Activated naive CD8-positive, alpha-beta T cell treated with anti-CD3 and anti-CD28 coated beads, Interleukin-2, amount 10 ng/mL, durations not matched to agents 7 days and 5 days (primary cell): Measurements from ENCODE around the gene B3GNT8. TPM values are rescaled to one million over a fixed set of nuclear protein-coding genes. Genes with fewer than 3 reads are reported as not detected.
"Not testable (repeated sequence)": the region's sequence is repeated elsewhere in the genome, so short reads cannot be mapped to it uniquely, and the experiment has no call there.

ENCODE experiments used
- ATAC-seq: fragments of 150-1000 bp; cut with Tn5 transposase; one replicate; pipeline ENCODE4 v1.10.0; 2021; ENCODE audit warnings: low read depth, moderate library complexity
- POLR2A ChIA-PET: fragments of 350-600 bp; sonication (Branson Sonifier 250); formaldehyde crosslinking; loops from one replicate; lab custom pipeline; 2021; ENCODE audit warnings: antibody characterized with exemption; lab: Charles Lee
- DNase-seq: peaks from one replicate; pipeline ENCODE4 v3.0.0; 2021
- H3K27ac Mint-ChIP-seq: one replicate; pipeline ENCODE4 v1.8.0; 2022; ENCODE audit warnings: mild to moderate bottlenecking, mixed read lengths
- H3K27me3 Mint-ChIP-seq: one replicate; pipeline ENCODE4 v1.8.0; 2022; ENCODE audit warnings: mild to moderate bottlenecking, moderate library complexity, mixed read lengths
- H3K36me3 Mint-ChIP-seq: one replicate; pipeline ENCODE4 v1.8.0; 2021; ENCODE audit warnings: mild to moderate bottlenecking, mixed read lengths
- H3K4me1 Mint-ChIP-seq: one replicate; pipeline ENCODE4 v1.8.0; 2021; ENCODE audit warnings: mixed read lengths
- H3K4me3 Mint-ChIP-seq: one replicate; pipeline ENCODE4 v1.8.0; 2022; ENCODE audit warnings: mild to moderate bottlenecking, moderate library complexity, mixed read lengths
- H3K9me3 Mint-ChIP-seq: one replicate; pipeline ENCODE4 v1.8.0; 2021; ENCODE audit warnings: mixed read lengths
- total RNA-seq, 2 experiments: library from RNA; stranded (reverse); gene quantifications; one replicate each; pipeline ENCODE4 v1.2.3, GENCODE V29; 2021

The B3GNT8 gene
- 1 to 10 TPM; 2.0 to 2.2 TPM for total RNA-seq

- POLR2A ChIA-PET: interaction anchor here (0.8 to 3.8 kb wide), 5 partner anchors 10 to 122 kb away, joined by 3 to 24 read pairs (median 3); partner anchors contain the start of gene DMAC2
- Mint-ChIP-seq H3K4me3 (peak within 1 kb of the TSS; percentile 98), H3K4me1 (peaks cover 17% of the 10 kb centered on the region), H3K9me3 (no peaks in the 10 kb centered on the region), H3K27me3 (no peaks in the 10 kb centered on the region), H3K27ac (peak within 1 kb of the TSS; percentile 97), H3K36me3 (peaks cover 11% of the 10 kb centered on the region)
- ATAC-seq (peak; percentile 74), DNase-seq (peak; percentile 71)
Observed at GRCh38 chr19:41426952-41427646, at the start of gene B3GNT8. Gene B3GNT8 (minus strand): TSS chr19:41427374. CDS start chr19:41426778, 596 bp downstream.

- ATAC-seq: no peak
- no peaks in the 10 kb centered on the region for H3K9me3 Mint-ChIP-seq
Observed at GRCh38 chr19:41476583-41476982, 49.4 kb upstream of the B3GNT8 start.

DNA sequence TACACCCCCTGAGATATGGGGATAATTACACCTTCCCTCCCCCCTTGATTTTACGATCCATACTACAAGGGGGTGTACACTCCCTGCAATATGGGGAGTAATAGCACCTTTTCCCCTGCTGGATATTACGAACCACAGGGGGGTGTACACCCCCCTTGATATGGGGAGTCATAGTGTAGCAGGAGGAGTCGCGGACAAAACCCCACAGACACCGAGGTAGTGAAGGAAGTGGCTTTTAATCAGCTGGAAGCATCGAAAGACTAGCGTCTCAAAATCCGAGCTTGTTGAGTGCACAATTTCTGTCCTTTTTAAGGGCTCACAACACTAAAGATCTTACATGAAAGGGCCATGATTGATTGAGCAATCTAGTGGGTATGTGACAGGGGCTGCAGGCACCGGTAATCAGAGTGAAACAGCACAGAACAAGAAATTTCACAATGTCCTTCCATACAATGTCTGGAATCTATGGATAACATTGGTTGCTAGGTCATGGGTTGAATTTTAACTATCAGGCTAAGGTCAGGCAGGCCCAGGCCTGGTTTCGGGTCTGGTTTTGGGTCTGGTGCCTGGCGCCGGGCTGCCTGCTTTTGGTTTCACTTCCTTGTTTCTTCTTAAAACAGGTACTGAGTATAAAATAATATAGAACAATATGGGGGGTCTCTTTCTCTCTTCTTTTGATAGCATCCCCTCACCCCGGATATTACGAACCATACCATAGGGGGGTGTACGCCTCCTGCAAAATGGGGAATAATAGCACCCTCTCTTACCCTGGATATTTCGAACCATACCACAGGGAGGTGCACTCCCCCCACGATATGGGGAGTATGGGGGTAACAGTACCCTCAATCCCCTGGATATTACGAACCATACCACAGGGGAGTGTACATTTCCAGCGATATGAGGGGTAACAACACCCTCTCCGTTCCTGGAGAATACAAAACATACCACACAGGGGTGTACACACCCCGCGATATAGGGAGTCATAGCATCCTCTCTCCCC lies 36.4 kb upstream of the B3GNT8 start:
- Mint-ChIP-seq H3K27ac (peak overlapping the region; percentile 57), H3K27me3 (peaks cover 22% of the 10 kb centered on the region), H3K4me3 (peak overlapping the region; percentile 7)
- DNase-seq, POLR2A ChIA-PET, H3K9me3 Mint-ChIP-seq, H3K36me3 Mint-ChIP-seq, H3K4me1 Mint-ChIP-seq, ATAC-seq: not testable (repeated sequence)

More at GRCh38 chr19:41476583-41476982, 49.4 kb upstream of the B3GNT8 start:
- H3K36me3 Mint-ChIP-seq: no peaks in the 10 kb centered on the region
- POLR2A ChIA-PET: no interaction called here
- no peak overlapping the region for H3K27ac Mint-ChIP-seq
- H3K4me1 Mint-ChIP-seq: no peaks in the 10 kb centered on the region
- H3K4me3 Mint-ChIP-seq: no peak overlapping the region
- peaks cover 28% of the 10 kb centered on the region for H3K27me3 Mint-ChIP-seq
- no peak for DNase-seq

- Mint-ChIP-seq H3K4me3 (no peak overlapping the region), H3K9me3 (no peaks in the 10 kb centered on the region), H3K27ac (no peak overlapping the region), H3K4me1 (peaks cover 12% of the 10 kb centered on the region), H3K27me3 (peaks cover 20% of the 10 kb centered on the region), H3K36me3 (no peaks in the 10 kb centered on the region)
- POLR2A ChIA-PET: no interaction called here
- no peak for ATAC-seq
- DNase-seq: no peak
Observed at GRCh38 chr19:41462497-41462896, 35.3 kb upstream of the B3GNT8 start.

DNA sequence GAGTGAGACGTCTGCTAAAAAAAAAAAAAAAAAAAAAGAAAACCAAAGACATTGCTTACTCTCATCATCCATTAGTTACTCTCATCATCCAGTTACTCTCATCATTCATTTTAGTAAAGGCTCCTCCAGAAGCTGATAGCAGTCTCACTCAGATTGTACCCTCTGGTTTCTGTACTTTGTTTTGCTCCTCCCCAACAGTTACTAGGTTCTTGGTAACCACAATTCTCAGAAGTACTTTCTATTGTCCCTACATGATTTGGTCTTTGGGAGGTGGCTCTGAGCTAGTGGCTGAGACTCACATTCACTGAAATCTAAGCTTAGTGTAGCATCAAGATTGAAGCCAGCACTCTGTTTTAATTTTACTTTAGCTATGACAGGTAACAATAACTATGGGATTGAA lies 30.1 kb upstream of the B3GNT8 start:
- Mint-ChIP-seq H3K36me3 (no peaks in the 10 kb centered on the region), H3K9me3 (no peaks in the 10 kb centered on the region), H3K4me1 (peaks cover 21% of the 10 kb centered on the region), H3K4me3 (peak overlapping the region; percentile 70), H3K27ac (peak overlapping the region; percentile 82), H3K27me3 (peaks cover 8% of the 10 kb centered on the region)
- ATAC-seq: peak; percentile 99
- POLR2A ChIA-PET: interaction anchor here (0.6 to 3.6 kb wide), 15 partner anchors 9 to 193 kb away, joined by 3 to 14 read pairs (median 4); partner anchors contain the start of genes DMAC2 and HNRNPUL1
- no peak for DNase-seq

DNA sequence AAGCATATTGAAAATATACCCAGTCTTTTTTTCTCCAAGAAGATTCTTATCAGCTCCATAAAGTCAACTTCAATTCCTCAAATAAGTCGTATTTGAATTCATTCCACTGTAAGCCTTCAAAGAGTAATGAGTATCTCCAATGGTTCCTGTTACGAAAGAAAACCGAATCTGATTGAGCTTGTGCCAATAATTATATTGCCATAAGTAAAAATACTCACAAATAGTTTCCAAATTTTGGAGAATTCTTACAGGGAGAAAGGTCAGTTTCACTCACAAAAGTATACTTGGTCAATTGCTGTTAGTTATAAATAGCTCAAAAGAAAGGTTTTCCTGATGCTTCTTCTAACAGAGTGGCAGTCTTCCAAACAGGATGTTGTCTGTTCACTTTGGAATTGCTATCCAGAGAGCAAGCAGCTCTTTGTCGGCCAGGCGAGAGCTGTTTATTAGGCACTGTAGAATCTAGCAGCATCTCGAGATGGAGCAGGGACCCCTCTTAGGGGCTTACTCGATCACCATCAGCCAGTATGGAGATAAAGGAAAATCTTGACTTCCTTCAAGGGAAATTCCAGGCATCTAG lies 29.3 kb upstream of the B3GNT8 start:
- POLR2A ChIA-PET: interaction anchor here (0.6 to 3.6 kb wide), 9 partner anchors 8 to 192 kb away, joined by 3 to 14 read pairs (median 5); partner anchors contain the start of genes DMAC2 and HNRNPUL1
- ATAC-seq (no peak), DNase-seq (no peak)
- Mint-ChIP-seq H3K4me3 (peak overlapping the region; percentile 70), H3K27me3 (peaks cover 8% of the 10 kb centered on the region), H3K9me3 (no peaks in the 10 kb centered on the region), H3K4me1 (peaks cover 21% of the 10 kb centered on the region), H3K36me3 (no peaks in the 10 kb centered on the region), H3K27ac (peak overlapping the region; percentile 82)

- no peaks in the 10 kb centered on the region for H3K9me3 Mint-ChIP-seq
Observed at GRCh38 chr19:41455936-41456335, 28.8 kb upstream of the B3GNT8 start.

DNA sequence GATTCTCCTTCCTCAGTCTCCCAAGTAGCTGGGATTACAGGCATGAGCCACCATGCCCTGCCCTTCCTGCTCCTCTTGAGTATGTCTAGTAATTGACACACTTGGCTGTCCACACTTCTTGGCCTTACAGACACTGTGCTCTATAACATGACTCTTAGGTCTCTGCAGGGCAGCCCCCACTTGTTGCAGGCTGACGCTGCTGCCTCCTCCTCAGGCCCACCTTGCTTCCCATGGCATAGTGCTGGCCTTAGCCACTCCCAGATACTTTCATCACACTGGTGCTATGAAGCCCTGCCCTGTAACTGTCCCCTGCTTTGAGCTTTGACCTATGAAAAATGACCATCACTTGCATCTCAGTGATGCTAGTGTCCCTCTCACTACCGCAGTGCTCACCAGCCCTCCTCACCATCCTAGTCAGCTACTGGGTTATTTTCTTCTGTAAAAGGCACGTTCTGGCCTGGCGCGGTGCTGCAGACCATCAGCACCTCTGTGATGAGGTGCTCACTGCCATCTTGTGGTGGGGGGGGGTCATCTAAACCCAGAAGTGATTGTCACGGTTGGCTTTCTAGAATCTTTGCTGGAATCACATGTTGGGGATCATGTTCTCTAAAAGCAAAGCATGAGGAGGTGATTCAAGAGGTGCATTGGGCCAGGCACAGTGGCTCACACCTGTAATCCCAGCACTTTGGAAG lies 25.6 kb upstream of the B3GNT8 start:
- H3K4me3 Mint-ChIP-seq: no peak overlapping the region
- no peak overlapping the region for H3K27ac Mint-ChIP-seq
- H3K36me3 Mint-ChIP-seq: no peaks in the 10 kb centered on the region
- H3K4me1 Mint-ChIP-seq: peaks cover 25% of the 10 kb centered on the region
- DNase-seq: no peak
- no peaks in the 10 kb centered on the region for H3K9me3 Mint-ChIP-seq
- H3K27me3 Mint-ChIP-seq: peaks cover 9% of the 10 kb centered on the region
- ATAC-seq: no peak
- POLR2A ChIA-PET: no interaction called here

More at GRCh38 chr19:41455936-41456335, 28.8 kb upstream of the B3GNT8 start:
- no peak for ATAC-seq
- Mint-ChIP-seq H3K4me3 (no peak overlapping the region), H3K27ac (peak overlapping the region; percentile 20), H3K4me1 (peaks cover 21% of the 10 kb centered on the region), H3K27me3 (peaks cover 8% of the 10 kb centered on the region), H3K36me3 (no peaks in the 10 kb centered on the region)
- DNase-seq: no peak
- POLR2A ChIA-PET: interaction anchor here (1.5 to 3.6 kb wide), 4 partner anchors 16 to 123 kb away, joined by 3 to 14 read pairs (median 7); partner anchors contain the start of gene DMAC2

DNA sequence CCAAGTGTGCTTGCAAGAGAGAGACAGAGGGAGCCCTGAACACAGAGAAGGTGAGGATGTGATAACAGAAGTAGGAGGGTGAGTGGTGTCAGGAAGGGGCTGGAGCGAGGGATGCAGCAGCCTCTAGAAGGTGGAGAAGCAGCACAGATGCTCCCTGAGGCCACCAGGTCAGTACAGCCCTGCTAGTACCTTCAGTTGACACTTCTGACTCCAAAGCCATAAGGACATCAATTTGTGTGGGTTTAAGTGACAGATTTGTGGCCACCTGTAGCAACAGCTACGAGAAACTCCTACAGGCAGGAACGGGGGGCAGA lies 22.6 kb upstream of the B3GNT8 start:
- Mint-ChIP-seq H3K27me3 (peaks cover 14% of the 10 kb centered on the region), H3K4me1 (peaks cover 10% of the 10 kb centered on the region), H3K36me3 (no peaks in the 10 kb centered on the region), H3K4me3 (no peak overlapping the region), H3K9me3 (no peaks in the 10 kb centered on the region), H3K27ac (no peak overlapping the region)
- ATAC-seq (no peak), DNase-seq (no peak)
- POLR2A ChIA-PET: interaction anchor here (1.2 to 2.5 kb wide), 4 partner anchors 10 to 120 kb away, joined by 3 to 5 read pairs (median 4); partner anchors contain the start of gene DMAC2

- no peaks in the 10 kb centered on the region for H3K9me3 Mint-ChIP-seq
- H3K27me3 Mint-ChIP-seq: peaks cover 14% of the 10 kb centered on the region
- H3K4me3 Mint-ChIP-seq: peak overlapping the region; percentile 80
- POLR2A ChIA-PET: interaction anchor here (0.6 to 2.5 kb wide), 7 partner anchors 8 to 245 kb away, joined by 3 to 14 read pairs (median 4); partner anchors contain the start of gene DMAC2
- H3K27ac Mint-ChIP-seq: no peak overlapping the region
- DNase-seq (peak; percentile 82), ATAC-seq (peak; percentile 79)
- no peaks in the 10 kb centered on the region for H3K36me3 Mint-ChIP-seq
- peaks cover 10% of the 10 kb centered on the region for H3K4me1 Mint-ChIP-seq
Observed at GRCh38 chr19:41449079-41449864, 22.1 kb upstream of the B3GNT8 start.

DNA sequence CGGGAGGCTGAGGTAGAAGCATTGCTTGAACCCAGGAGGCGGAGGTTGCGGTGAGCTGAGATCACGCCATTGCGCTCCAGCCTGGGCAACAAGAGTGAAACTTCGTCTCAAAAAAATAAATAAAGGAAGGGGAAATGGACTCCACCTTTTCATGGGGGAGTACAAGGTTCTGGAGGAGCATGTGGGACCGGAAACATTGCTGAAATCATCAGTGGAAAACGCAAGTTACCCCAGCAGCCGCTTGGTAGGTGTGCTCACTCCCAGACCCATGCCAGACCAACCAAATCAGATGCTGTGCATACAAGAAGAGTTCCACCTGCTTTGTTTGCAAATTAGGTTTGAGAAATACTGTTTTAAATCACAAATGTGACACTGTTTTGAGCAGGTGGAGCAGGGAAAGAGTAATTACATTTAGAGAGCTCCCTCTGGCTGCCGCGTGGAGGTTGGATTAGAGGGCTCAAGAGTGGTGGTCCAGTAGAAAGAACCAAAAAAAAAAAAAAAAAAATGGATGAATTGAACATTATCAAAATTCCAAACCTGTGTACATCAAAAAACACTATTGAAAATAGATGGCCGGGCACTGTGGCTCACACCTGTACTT lies 20.7 kb upstream of the B3GNT8 start:
- Mint-ChIP-seq H3K27ac (no peak overlapping the region), H3K36me3 (no peaks in the 10 kb centered on the region), H3K9me3 (no peaks in the 10 kb centered on the region), H3K4me1 (peaks cover 7% of the 10 kb centered on the region), H3K27me3 (peaks cover 17% of the 10 kb centered on the region), H3K4me3 (no peak overlapping the region)
- POLR2A ChIA-PET: interaction anchor here (0.6 to 2.2 kb wide), 5 partner anchors 8 to 244 kb away, joined by 3 to 14 read pairs (median 3); partner anchors contain the start of gene DMAC2
- DNase-seq (no peak), ATAC-seq (no peak)
